Heart left ventricle (tissue), 16 donors: ENCODE measurements around the gene TSPAN12. TPM values are rescaled to one million over a fixed set of nuclear protein-coding genes. Genes with fewer than 3 reads are reported as not detected.

Experiments used
- ATAC-seq, 4 donors: fragments of 200-7000 bp; cut with Tn5 transposase; one replicate each; pipeline ENCODE4 v1.9.1; 2020 to 2022; ENCODE audit warnings: moderate library complexity in 4 of 4, mild to moderate bottlenecking in 3 of 4, moderate number of reproducible peaks in 1 of 4
- DNase-seq, 5 donors: peaks; one replicate each; pipeline ENCODE4 v3.0.0-alpha.2; 2020
- H3K27ac ChIP-seq, 12 donors: fragments of 200-600 bp; sonication (generic) in 4 of 12; one replicate each; pipeline versions ENCODE4 v1.5.0 to v1.8.0; 2016 to 2022; ENCODE audit warnings: mild to moderate bottlenecking in 2 of 12
- H3K27me3 ChIP-seq, 9 donors: fragments of 200-600 bp; sonication (generic) in 2 of 9; one replicate each; pipeline versions ENCODE4 v1.5.1 to v1.8.0; 2016 to 2022; ENCODE audit warnings: mild to moderate bottlenecking in 3 of 9
- H3K36me3 ChIP-seq, 9 donors: fragments of 200-600 bp; sonication (generic) in 2 of 9; one replicate each; pipeline versions ENCODE4 v1.5.0 to v1.8.0; 2018 to 2022; ENCODE audit warnings: mild to moderate bottlenecking in 2 of 9
- H3K4me1 ChIP-seq, 12 donors: fragments of 200-600 bp; sonication (generic) in 4 of 12; one replicate each; pipeline versions ENCODE4 v1.5.0 to v1.8.0; 2016 to 2022; ENCODE audit warnings: mild to moderate bottlenecking in 3 of 12
- H3K4me3 ChIP-seq, 12 donors: fragments of 200-600 bp; sonication (generic) in 4 of 12; one replicate each; pipeline versions ENCODE4 v1.5.0 to v1.8.0; 2017 to 2022; ENCODE audit warnings: mild to moderate bottlenecking in 9 of 12, moderate library complexity in 4 of 12
- H3K9me3 ChIP-seq, 12 donors: fragments of 200-600 bp; sonication (generic) in 4 of 12; one replicate each; pipeline versions ENCODE4 v1.5.0 to v1.8.0; 2016 to 2022; ENCODE audit warnings: mild to moderate bottlenecking in 1 of 12
- POLR2A ChIP-seq, 2 donors: fragments of 450-650 bp; IDR thresholded peaks; one replicate each; pipeline ENCODE4 v1.6.1; 2017; ENCODE audit warnings: antibody characterized with exemption in 2 of 2, mild to moderate bottlenecking in 2 of 2, moderate library complexity in 2 of 2
- WGBS, 4 donors: extraction: QIAGEN DNeasy Blood & Tissue Kit in 2 of 4; methylation state at CpG; one replicate each; pipeline versions ENCODE4 v1.1.5 to v1.1.7; 2013 to 2018; 5-methylcytosine and 5-hydroxymethylcytosine counted together
- intact Hi-C, 10 donors: fragments of 100-400 bp; cut with DNase I; formaldehyde crosslinking; loops; one replicate each; pipeline versions ENCODE4 v1.11.1 to v1.14.2; 2022
- polyA plus RNA-seq, 2 donors: library from polyadenylated mRNA; stranded (reverse); fragments of 200-250 nt; gene quantifications; one replicate each; pipeline ENCODE4 v1.2.3, GENCODE V29; 2013
- total RNA-seq, 9 donors: library from RNA; depleted of rRNA in 2 of 9; stranded (reverse); fragments of >200 nt in 2 of 9; fragmentation: NEBNext Ultra II Directional in 3 of 9; extraction: Animal tissue kit (Norgen Biotek cat#: 25700) in 3 of 9; gene quantifications; one replicate each; pipeline versions ENCODE4 v1.1.0 to v1.2.4, GENCODE V29; 2016 to 2023
- TF ChIP-seq, protein P1 (sequence below), 12 donors: fragments of 200-600 bp; sonication (generic) in 4 of 12; IDR thresholded peaks; one replicate each; pipeline versions ENCODE4 v1.5.0 to v1.8.0; 2018 to 2022; ENCODE audit warnings: antibody characterized with exemption in 12 of 12, mild to moderate bottlenecking in 5 of 12
- donor health status: ischemic (EF 13 %, LVEDD 7.1; RV severe dilation, severe dysfunction).
- donor health status: healthy with polysubstance abuse.
- donor health status: DM: no; HTN: yes; CAD: no.
- donor health status: DM: no; HTN: no; CAD: no.
- donor health status: ischemic (EF 25% LVEDD 6.9; RV normal size, moderate dysfunction).
- donor health status: ischemic (EF 25% LVEDD 5.7; RV mildly dilated, moderate dysfunction).
- donor health status: healthy.
- donor health status: DM: yes; HTN: yes; CAD: no.
- donor health status: ischemic (EF 35%, LVEDD 5.7; RV mildly dilated, moderate dysfunction).
- donor health status: nonischemic (EF 11% LVEDD 7.7; RV severe dilation, severe dysfunction).
- donor health status: DM: yes; HTN: yes; CAD: no.
- donor health status: PGD.
- donor health status: ischemic (EF 29% LVEDD 5.4; RV normal size, mild dysfunction).
- donor health status: nonischemic (EF 23%, LVEDD 6.1; RV moderate dilation, normal function).

TSPAN12 gene
- total and polyA plus RNA-seq, 11 donors = 24.2 to 85.0 (median 54.7) TPM

DNA sequence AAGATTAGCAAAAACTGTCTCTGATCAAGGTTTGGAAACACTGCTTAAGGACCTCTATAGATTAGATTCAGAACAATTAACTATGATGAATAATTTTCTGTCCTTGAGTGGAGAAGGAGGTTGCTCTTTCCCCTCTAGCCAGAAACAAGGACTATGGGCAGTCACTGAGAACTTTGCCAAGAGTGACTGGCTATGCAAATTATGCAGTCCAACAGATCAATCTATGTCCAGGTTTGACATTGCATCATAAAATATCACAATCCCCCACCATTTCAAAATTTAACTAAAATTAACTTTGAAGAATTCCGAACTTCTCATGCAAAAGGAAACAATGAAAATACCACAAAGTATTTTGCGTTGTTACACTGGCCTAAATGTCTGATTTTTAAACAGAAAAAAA, 50.6 kb downstream of the TSPAN12 start:
- DNase-seq = no peak
- H3K27me3 ChIP-seq = no peaks in the 10 kb centered on the region
- TF ChIP-seq POLR2A (IDR thresholded peaks at IDR 0.05) = no peak
- TF ChIP-seq, protein P1, sequence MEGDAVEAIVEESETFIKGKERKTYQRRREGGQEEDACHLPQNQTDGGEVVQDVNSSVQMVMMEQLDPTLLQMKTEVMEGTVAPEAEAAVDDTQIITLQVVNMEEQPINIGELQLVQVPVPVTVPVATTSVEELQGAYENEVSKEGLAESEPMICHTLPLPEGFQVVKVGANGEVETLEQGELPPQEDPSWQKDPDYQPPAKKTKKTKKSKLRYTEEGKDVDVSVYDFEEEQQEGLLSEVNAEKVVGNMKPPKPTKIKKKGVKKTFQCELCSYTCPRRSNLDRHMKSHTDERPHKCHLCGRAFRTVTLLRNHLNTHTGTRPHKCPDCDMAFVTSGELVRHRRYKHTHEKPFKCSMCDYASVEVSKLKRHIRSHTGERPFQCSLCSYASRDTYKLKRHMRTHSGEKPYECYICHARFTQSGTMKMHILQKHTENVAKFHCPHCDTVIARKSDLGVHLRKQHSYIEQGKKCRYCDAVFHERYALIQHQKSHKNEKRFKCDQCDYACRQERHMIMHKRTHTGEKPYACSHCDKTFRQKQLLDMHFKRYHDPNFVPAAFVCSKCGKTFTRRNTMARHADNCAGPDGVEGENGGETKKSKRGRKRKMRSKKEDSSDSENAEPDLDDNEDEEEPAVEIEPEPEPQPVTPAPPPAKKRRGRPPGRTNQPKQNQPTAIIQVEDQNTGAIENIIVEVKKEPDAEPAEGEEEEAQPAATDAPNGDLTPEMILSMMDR (IDR thresholded peaks at IDR 0.05) = no peak
- 94 to 97% (median 95%) methylated on average over 2 of the region's 2 CpGs for WGBS, 4 donors
- no peak for ATAC-seq
- peaks cover 0 to 26% (median 1%) of the 10 kb centered on the region in 12 donors for H3K4me1 ChIP-seq
- no peak overlapping the region for H3K27ac ChIP-seq
- no peak overlapping the region for H3K4me3 ChIP-seq
- H3K36me3 ChIP-seq = peaks cover 0 to 20% (median 0%) of the 10 kb centered on the region in 9 donors
- intact Hi-C loops = loop anchor here (2.0 to 10.0 kb wide), 7 partner anchors 49 to 297 kb away; partner anchors contain the start of gene TSPAN12 (in 8 of the 10)
- H3K9me3 ChIP-seq = no peaks in the 10 kb centered on the region

GRCh38 chr7:120806669-120807068, 51.3 kb downstream of the TSPAN12 start:
- Histone ChIP-seq H3K27ac (no peak overlapping the region), H3K27me3 (no peaks in the 10 kb centered on the region), H3K4me1 (peaks cover 0 to 26% (median 1%) of the 10 kb centered on the region in 12 donors), H3K9me3 (no peaks in the 10 kb centered on the region), H3K36me3 (peaks cover 0 to 22% (median 0%) of the 10 kb centered on the region in 9 donors), H3K4me3 (no peak overlapping the region)
- TF ChIP-seq, protein P1 (IDR thresholded peaks at IDR 0.05) = no peak
- no peak for TF ChIP-seq POLR2A (IDR thresholded peaks at IDR 0.05)
- DNase-seq = no peak
- intact Hi-C loops = loop anchor here (2.0 to 10.0 kb wide), 7 partner anchors 50 to 298 kb away; partner anchors contain the start of gene TSPAN12 (in 8 of the 10)
- ATAC-seq = no peak
- 73 to 87% (median 79%) methylated on average over 1 of the region's 1 CpG for WGBS, 4 donors

- H3K27me3 ChIP-seq = no peaks in the 10 kb centered on the region
- peaks cover 0 to 26% (median 1%) of the 10 kb centered on the region in 12 donors for H3K4me1 ChIP-seq
- DNase-seq (peak in 4 of 5 donors; percentile 30 to 56 (median 48)), ATAC-seq (peak in 1 of 4 donors; percentile 75)
- no peak overlapping the region for H3K27ac ChIP-seq
- intact Hi-C loops = loop anchor here (2.0 to 10.0 kb wide), 7 partner anchors 51 to 299 kb away; partner anchors contain the start of gene TSPAN12 (in 8 of the 10)
- H3K9me3 ChIP-seq = no peaks in the 10 kb centered on the region
- WGBS, 4 donors = 17 to 30% (median 25%) methylated on average over 3 of the region's 3 CpGs
- no peak overlapping the region for H3K4me3 ChIP-seq
- peaks cover 0 to 22% (median 3%) of the 10 kb centered on the region in 9 donors for H3K36me3 ChIP-seq
- TF ChIP-seq, protein P1 (IDR thresholded peaks at IDR 0.05) = peak; percentile 82 to 93 (median 89)
- TF ChIP-seq POLR2A (IDR thresholded peaks at IDR 0.05) = no peak
Observed at GRCh38 chr7:120805636-120806388, 52.1 kb downstream of the TSPAN12 start.

- 70 to 79% (median 71%) methylated on average over 3 of the region's 3 CpGs for WGBS, 4 donors
- Histone ChIP-seq H3K9me3 (no peaks in the 10 kb centered on the region), H3K27ac (no peak overlapping the region), H3K36me3 (peaks cover 0 to 19% (median 0%) of the 10 kb centered on the region in 9 donors), H3K4me1 (peaks cover 0 to 23% (median 0%) of the 10 kb centered on the region in 12 donors), H3K4me3 (no peak overlapping the region), H3K27me3 (no peaks in the 10 kb centered on the region)
- no peak for TF ChIP-seq POLR2A (IDR thresholded peaks at IDR 0.05)
- TF ChIP-seq, protein P1 (IDR thresholded peaks at IDR 0.05) = no peak
- intact Hi-C loops = loop anchor here in 3 of 10 donors (5.0 to 10.0 kb wide), 3 partner anchors 135 to 302 kb away; no protein-coding TSS in a partner anchor
- ATAC-seq = no peak
- no peak for DNase-seq
Observed at GRCh38 chr7:120802751-120803150, 55.2 kb downstream of the TSPAN12 start.
